ENCODE results near the gene ADAMTS17.

- no peak for TF ChIP-seq CTCF (IDR thresholded peaks at IDR 0.05; ENCODE audit: low read depth, low read length, missing input control)
- no peak for TF ChIP-seq YY1 (IDR thresholded peaks at IDR 0.05)
- no peak for TF ChIP-seq HNF4G (IDR thresholded peaks at IDR 0.05)
Observed at GRCh38 chr15:100285641-100286295, 56.0 kb downstream of the ADAMTS17 start.
